Gastroesophageal sphincter (tissue), 4 donors: Measurements from ENCODE around the gene MED22. TPM values are rescaled to one million over a fixed set of nuclear protein-coding genes. Genes with fewer than 3 reads are reported as not detected.
"Not testable (repeated sequence)": the region's sequence is repeated elsewhere in the genome, so short reads cannot be mapped to it uniquely, and the experiment has no call there.

Source experiments
- ATAC-seq: fragments of 150-250 bp; one replicate; pipeline ENCODE4 v1.9.1; 2016; ENCODE audit warnings: mild to moderate bottlenecking, moderate library complexity
- H3K27ac ChIP-seq, 4 donors: fragments of 200-600 bp; sonication (generic) in 3 of 4; 1 replicate in 3 of 4; 2 replicates in 1 of 4; pipeline ENCODE4 v1.5.1; 2016 to 2019
- H3K27me3 ChIP-seq: fragments of 200-600 bp; sonication (generic); one replicate; pipeline ENCODE4 v1.5.1; 2019
- H3K36me3 ChIP-seq, 2 donors: fragments of 200-600 bp; sonication (generic); one replicate each; pipeline ENCODE4 v1.5.1; 2019; ENCODE audit warnings: control low read depth in 1 of 2
- H3K4me1 ChIP-seq, 3 donors: fragments of 200-600 bp; sonication (generic); 1 replicate in 2 of 3; 2 replicates in 1 of 3; pipeline ENCODE4 v1.5.1; 2016 to 2019; ENCODE audit warnings: control low read depth in 2 of 3
- H3K4me3 ChIP-seq, 2 donors: fragments of 200-600 bp; sonication (generic); one replicate each; pipeline ENCODE4 v1.5.1; 2019; ENCODE audit warnings: mild to moderate bottlenecking in 1 of 2, moderate library complexity in 1 of 2
- H3K9me3 ChIP-seq, 3 donors: fragments of 200-600 bp; sonication (generic); one replicate each; pipeline ENCODE4 v1.5.1; 2017 to 2019; ENCODE audit warnings: control low read depth in 2 of 3
- CTCF ChIP-seq, 4 experiments: fragments of 200-600 bp in 2 of 4; fragments of 450-650 bp in 2 of 4; sonication (generic) in 1 of 4; IDR thresholded peaks; one replicate each; pipeline ENCODE4 v1.5.1; 2017 to 2019; ENCODE audit warnings: antibody characterized with exemption in 4 of 4, mild to moderate bottlenecking in 2 of 4, moderate library complexity in 2 of 4
- EP300 ChIP-seq: sonication (generic); formaldehyde crosslinking; IDR thresholded peaks from one replicate; pipeline ENCODE4 v1.6.1; 2017; ENCODE audit warnings: antibody characterized with exemption, mild to moderate bottlenecking
- POLR2A ChIP-seq, 2 donors: fragments of 450-650 bp; IDR thresholded peaks; one replicate each; pipeline ENCODE4 v1.6.1; 2017; ENCODE audit warnings: antibody characterized with exemption in 2 of 2, mild to moderate bottlenecking in 2 of 2, moderate library complexity in 1 of 2
- POLR2AphosphoS5 ChIP-seq: sonication (generic); formaldehyde crosslinking; IDR thresholded peaks from one replicate; pipeline ENCODE4 v1.6.1; 2017; ENCODE audit warnings: antibody characterized with exemption
- WGBS, 2 donors: methylation state at CpG; one replicate each; pipeline ENCODE4 v1.1.5; 2018; ENCODE audit warnings: low coverage in 1 of 2; 5-methylcytosine and 5-hydroxymethylcytosine counted together
- total RNA-seq, 4 donors: library from RNA; depleted of rRNA; stranded (reverse); fragments of >200 nt; gene quantifications; one replicate each; pipeline ENCODE4 v1.1.0, GENCODE V29; 2016

MED22 gene
- total RNA-seq, 4 donors from 2014 or later = 25.1 to 47.3 (median 37.8) TPM

GRCh38 chr9:133320421-133320881 lies 27.5 kb downstream of the MED22 start:
- Histone ChIP-seq H3K27me3 (no peaks in the 10 kb centered on the region), H3K9me3 (no peaks in the 10 kb centered on the region), H3K36me3 (no peaks in the 10 kb centered on the region), H3K4me1 (no peaks in the 10 kb centered on the region), H3K27ac (no peak overlapping the region), H3K4me3 (no peak overlapping the region)
- 57 to 77% methylated on average over 3 to 8 of the region's 13 CpGs for WGBS, 2 donors
- no peak for TF ChIP-seq EP300
- ATAC-seq = no peak

- ATAC-seq, H3K36me3 ChIP-seq: not testable (repeated sequence)
- no CpG with 5 or more reads among the region's 13 CpGs for WGBS, 2 donors
These were observed 30.4 kb downstream of the MED22 start for GRCh38 chr9:133317551-133317950.

DNA sequence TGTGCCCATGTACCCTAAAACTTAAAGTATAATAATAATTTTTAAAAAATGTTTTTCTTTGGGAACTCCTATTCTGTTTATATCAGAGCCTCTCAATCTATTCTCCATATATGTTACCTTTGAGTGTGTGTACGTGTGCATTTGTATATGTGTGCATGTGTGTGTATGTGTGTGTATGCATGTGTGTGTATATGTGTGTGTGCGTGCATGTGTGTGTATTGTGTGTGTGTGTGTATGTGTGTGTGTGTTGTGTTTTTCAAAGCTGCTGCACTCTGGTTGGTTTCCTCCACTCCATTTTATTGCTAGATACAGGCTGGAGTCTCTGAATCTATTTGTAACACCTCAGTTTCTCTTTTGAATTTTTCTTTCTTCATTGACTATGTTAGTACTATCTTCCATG lies 31.9 kb downstream of the MED22 start:
- no peak overlapping the region for H3K27ac ChIP-seq
- H3K36me3 ChIP-seq = no peaks in the 10 kb centered on the region
- ATAC-seq = no peak
- H3K27me3 ChIP-seq = no peaks in the 10 kb centered on the region
- 48 to 67% methylated on average over 1 to 2 of the region's 2 CpGs for WGBS, 2 donors
- no peaks in the 10 kb centered on the region for H3K9me3 ChIP-seq
- no peak for TF ChIP-seq POLR2A (IDR thresholded peaks at IDR 0.05)
- TF ChIP-seq CTCF (IDR thresholded peaks at IDR 0.05) = no peak
- no peak for TF ChIP-seq EP300
- no peak for TF ChIP-seq POLR2AphosphoS5
- H3K4me3 ChIP-seq = no peak overlapping the region
- no peaks in the 10 kb centered on the region for H3K4me1 ChIP-seq

More at GRCh38 chr9:133317551-133317950, 30.4 kb downstream of the MED22 start:
- H3K9me3 ChIP-seq, H3K27ac ChIP-seq, H3K27me3 ChIP-seq, H3K4me1 ChIP-seq, H3K4me3 ChIP-seq: not testable (repeated sequence)

DNA sequence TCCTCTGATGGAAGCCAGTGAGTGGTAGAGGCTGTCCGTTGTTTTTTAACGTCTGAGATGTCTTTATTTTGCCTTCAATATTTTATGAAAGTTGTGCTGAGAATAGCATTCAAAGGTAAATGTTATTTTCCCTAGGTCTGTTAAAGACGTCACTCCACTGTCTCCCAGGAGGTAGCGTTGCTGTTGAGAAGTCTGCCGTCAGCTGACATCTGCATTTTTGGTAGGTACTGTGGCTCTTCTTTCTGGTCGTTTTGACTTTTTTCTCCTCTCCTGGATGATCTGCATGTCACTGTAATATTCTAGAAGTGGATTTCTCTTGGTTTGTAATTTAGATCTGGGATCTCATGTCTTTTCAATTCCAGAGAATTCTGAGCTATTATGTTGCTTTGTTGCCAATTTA lies 38.3 kb downstream of the MED22 start:
- Histone ChIP-seq H3K4me1 (no peaks in the 10 kb centered on the region), H3K36me3 (no peaks in the 10 kb centered on the region), H3K27ac (no peak overlapping the region), H3K9me3 (no peaks in the 10 kb centered on the region), H3K27me3 (peaks cover 32% of the 10 kb centered on the region), H3K4me3 (no peak overlapping the region)
- TF ChIP-seq EP300 = no peak
- no peak for TF ChIP-seq POLR2A (IDR thresholded peaks at IDR 0.05)
- TF ChIP-seq POLR2AphosphoS5 = no peak
- no peak for TF ChIP-seq CTCF (IDR thresholded peaks at IDR 0.05)
- WGBS, 2 donors = 79 to 85% methylated on average over 5 to 6 of the region's 6 CpGs
- ATAC-seq = no peak

GRCh38 chr9:133307301-133307700 lies 40.6 kb downstream of the MED22 start:
- Histone ChIP-seq H3K27ac (no peak overlapping the region), H3K4me3 (no peak overlapping the region), H3K36me3 (no peaks in the 10 kb centered on the region), H3K9me3 (no peaks in the 10 kb centered on the region), H3K27me3 (peaks cover 45% of the 10 kb centered on the region), H3K4me1 (no peaks in the 10 kb centered on the region)
- ATAC-seq = no peak
- TF ChIP-seq EP300 = no peak
- TF ChIP-seq POLR2AphosphoS5 = no peak
- no peak for TF ChIP-seq POLR2A (IDR thresholded peaks at IDR 0.05)
- no peak for TF ChIP-seq CTCF (IDR thresholded peaks at IDR 0.05)
- WGBS, 2 donors = 56 to 62% methylated on average over 10 to 16 of the region's 16 CpGs

- no peak overlapping the region for H3K4me3 ChIP-seq
- H3K36me3 ChIP-seq = no peaks in the 10 kb centered on the region
- no peaks in the 10 kb centered on the region for H3K9me3 ChIP-seq
- peaks cover 50% of the 10 kb centered on the region for H3K27me3 ChIP-seq
- no peak overlapping the region for H3K27ac ChIP-seq
- no peak for ATAC-seq
- TF ChIP-seq POLR2AphosphoS5 (no peak), CTCF (IDR thresholded peaks at IDR 0.05) (no peak), EP300 (no peak), POLR2A (IDR thresholded peaks at IDR 0.05) (no peak)
- 38 to 58% methylated on average over 10 to 13 of the region's 31 CpGs for WGBS, 2 donors
- H3K4me1 ChIP-seq = no peaks in the 10 kb centered on the region
These were observed 41.4 kb downstream of the MED22 start for GRCh38 chr9:133306242-133307204.
